SIG-M5 (cell line): ENCODE results near the gene KIDINS220.
A peak's percentile ranks its signal among the peaks of the same experiment; 100 is the strongest.

Experiments
- DNase-seq: peaks from one replicate; lab custom pipeline; 2025; lab: John Stamatoyannopoulos, UW

Gene KIDINS220

DNA sequence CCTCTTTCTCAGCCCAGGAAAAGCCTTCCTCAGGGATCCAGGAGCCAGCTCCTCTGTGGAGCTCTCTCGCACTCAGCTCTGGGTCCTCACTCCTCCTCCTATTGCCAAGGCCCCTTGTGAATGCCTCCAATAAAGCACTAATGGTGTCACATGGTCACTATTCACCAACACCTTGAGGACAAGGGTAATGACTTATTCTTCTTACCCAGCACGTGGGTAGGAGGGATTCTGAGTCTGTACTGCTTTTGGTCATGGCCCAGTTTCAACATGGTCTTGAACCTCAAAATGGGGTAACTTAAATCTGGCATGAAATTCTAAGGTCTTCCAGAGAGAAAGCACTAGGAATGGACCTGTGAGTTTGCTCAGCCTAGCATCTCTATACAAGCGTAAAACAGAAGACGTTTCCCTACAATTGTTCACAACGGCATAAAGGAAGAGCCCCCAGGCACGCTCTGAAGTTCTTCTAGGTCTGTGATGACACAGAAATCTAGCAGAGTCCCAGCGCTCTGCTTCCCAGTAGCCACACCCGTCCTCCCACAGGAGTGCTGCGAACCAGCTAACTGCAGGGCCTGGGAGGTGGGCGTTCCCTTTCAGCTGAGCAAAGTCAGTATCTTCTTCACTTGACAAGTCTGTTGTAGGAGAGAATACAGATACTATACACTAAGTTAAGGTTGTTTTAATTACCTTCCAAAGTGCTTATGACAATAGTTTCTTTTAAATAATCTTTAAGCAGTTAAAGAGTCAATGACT is 14.6 kb upstream of the KIDINS220 start:
- DNase-seq: no peak

DNA sequence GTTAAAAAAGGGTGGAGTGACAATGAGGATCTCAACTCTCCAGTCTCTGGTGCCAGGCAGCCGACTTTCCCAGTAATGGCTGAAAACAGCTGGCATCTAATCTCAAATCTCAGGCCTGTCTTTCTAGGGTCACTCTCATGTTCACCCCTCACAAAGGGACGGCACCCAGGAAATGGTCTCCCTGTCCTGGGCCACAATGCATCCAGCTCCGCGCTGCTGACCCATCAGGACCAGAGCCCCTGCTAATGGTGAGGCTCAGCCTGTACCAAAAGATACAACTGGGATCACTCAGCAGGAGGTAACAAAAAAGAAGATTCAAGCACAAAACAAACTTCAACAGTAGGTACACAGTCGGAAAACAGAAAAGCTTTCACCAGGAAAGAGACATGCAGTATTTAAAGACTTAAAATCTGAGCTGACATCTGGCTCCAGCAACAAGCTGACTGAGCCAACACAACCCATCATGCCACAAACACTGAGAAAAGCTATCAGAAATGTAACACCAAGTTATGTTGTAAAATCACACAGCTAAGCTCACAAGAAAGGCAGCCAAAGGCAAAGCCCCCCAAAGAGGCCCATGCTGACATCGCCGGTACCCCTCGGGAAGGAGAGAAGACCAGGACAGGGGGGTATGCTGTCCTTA is 13.6 kb upstream of the KIDINS220 start:
- no peak for DNase-seq

DNA sequence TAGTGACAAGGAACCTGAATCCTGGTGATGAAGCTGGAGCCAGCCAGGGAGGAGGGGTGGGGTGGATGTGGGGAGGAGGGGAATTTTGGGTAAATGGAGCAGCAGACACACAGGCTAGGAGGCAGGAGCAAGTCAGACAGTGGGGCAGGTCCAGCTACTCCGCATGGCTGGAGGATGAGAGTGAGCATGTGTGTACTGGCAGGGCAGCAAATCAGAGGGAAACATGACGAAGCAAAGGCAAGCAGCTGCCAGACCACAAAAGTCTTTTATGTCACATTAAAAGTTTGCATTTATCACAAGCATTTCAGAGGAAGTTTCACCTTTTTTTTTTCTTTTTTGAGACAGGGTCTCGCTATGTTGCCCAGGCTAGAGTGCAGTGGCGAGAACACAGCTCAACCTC is 11.9 kb upstream of the KIDINS220 start:
- no peak for DNase-seq

DNA sequence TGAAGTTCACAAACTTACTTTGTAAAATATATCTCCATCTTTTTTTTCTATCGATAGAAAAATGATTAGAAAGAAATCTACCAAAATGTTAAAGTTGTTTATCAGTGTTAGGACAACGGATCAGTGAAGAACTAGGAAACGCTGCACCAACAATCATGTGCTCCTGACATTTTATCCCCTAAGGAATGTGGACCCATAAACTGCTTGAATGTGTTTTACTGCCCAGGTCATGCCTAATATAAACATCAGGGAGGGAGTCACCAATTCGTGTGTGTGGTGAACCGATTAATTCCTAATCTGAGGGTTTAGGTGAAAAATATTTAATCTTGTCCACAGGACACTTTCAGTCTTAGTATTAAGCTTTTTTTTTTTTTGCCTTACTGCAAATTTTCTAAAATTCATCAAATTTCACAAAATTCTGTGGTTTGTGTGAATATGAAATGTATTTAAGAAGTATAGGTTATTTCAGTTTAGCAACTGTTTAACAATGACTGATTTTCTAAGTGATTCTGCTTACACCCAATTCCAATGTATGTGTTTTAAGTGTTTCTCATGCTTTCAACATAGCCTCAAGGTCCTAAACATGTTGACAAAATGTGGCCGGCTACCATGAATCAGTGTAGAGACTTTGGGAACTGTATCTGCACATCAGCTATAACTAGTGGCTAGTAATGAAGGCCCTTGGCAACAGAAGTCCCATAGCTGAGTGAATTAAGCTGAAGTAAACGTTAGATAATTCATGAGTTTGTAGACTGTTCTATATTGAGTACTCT is 11.1 kb upstream of the KIDINS220 start:
- DNase-seq: no peak

DNA sequence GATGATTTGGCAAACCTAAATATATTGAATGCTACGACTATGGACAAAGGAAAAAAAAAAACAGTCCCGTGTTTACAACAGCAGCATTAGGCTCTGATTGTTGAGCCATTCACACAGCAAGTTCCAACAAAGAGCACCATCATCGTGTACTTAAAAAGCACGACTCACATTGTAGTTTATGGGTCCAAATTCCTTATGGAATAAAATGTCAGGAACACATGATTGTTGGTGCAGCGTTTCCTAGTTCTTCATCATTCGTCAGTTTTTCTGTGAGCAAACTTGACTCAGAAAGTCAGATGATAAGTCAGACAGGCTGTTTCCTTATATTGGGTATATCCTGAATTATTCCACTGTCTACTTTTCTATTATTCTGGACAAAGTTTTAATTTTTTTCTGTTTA is 10.0 kb upstream of the KIDINS220 start:
- DNase-seq: no peak

DNA sequence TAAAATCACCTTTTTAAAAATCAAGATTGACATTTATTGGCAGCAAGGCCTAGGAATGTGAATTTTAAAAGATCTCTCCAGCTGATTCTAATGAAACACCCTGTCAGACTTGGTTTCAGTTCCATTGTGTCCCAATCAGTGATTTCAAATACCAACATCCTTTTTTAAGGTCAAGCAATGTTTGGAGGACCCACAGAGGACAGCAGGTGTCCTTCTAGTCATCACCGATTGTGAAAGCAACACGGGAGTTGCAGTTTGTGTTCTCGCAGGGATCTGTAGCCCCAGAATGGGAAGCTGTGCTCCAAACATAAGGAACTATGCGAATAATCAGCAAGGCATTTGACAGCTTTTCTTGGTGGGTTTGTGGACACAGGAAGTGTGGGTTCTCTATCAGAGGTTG is 4.5 kb upstream of the KIDINS220 start:
- no peak for DNase-seq

DNA sequence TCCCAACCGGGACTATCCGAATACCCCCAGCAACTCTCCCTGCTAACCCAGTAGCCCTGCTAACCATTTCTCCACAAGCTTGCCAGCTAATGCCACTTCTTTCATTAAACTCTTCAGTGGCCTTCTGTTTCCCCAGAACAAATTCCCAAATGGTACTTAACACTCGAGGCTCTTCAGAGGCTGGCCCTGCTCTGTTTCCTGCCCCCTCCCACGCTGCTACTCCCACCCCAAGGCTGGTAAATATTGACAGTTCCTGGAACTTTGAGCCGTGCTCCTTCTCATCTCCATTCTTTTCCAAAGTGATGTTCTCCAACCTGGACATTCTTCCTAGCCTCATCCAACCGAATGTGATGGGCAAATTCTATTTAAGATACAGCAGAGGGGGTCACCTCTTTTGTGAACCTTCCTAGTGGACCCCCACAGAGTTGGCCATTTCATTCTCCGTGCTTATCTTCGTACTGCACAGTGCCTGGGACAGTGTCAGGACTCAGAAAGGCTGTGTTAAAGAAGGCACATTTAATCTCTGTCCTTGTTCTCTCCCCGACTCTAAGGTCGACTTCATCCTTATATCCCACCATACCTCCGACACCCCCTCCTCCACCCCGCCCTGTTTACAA is 3.2 kb upstream of the KIDINS220 start:
- no peak for DNase-seq

DNA sequence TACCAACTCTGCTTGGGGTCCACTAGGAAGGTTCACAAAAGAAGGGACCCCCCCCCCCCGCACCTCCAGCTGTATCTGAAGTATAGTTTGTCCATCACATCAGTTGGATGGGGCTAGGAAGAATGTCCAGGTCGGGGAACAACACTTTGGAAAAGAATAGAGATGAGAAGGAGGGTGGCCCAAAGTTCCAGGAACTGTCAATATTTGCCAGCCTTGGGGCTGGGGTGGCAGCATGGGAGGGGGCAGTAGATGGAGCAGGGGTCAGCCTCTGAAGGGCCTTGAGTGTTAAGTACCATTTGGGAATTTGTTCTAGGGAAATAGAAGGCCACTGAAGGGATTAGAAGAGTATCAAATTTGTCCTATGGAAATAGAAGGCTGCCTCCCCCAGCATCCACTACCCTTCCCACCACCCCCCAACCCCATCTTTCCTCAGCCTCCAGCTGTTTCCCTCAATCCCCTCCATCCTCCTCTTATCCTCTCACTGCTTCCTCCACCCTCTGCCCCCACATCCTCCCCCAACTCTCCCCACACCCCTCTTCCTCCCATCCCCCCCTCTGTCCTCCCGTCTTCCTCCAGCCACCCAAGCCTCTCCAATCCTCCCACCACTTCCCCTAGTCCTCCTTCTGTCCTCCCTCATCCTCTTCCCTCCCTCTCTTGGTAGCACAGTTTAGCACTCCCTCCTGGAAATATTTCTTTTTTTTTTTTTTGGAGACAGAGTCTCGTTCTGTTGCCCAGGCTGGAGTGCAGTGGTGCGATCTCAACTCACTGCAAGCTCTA is 2.0 kb upstream of the KIDINS220 start:
- DNase-seq: no peak

DNA sequence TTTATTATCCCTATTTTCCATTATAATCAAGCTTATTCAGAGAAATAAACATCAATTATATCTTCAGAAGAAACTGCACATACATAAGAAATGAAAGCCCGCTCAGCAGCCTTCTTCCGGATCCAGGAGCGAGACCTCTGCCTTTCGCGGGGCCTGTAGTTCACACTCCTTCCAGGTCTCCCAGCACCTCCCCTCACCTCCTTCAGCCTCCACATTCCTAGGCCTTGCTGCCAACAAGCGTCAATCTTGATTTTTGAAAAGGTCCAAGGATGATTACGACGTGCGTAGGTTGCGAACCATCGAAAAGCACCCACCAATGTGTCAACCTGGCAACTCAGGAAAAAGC is 355 bp upstream of the KIDINS220 start:
- no peak for DNase-seq

DNA sequence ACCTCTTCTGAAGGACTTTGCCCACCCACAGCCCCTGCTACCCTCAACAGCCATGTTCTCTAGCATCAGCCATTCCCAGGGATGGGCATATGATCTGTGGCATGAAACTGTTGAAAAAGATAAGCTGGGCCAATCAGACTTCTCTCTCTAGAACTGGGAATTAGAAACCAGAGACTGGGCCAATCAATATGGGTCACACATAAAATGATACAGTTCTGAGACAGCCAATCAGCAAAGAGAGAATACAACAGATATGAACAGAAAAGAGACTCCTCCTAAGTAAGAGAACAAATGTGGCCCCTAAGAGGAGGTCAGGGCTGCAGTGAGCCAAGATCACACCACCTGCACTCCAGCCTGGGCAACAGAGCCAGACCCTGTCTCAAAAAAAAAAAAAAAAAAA is 2.1 kb downstream of the KIDINS220 start:
- no peak for DNase-seq

DNA sequence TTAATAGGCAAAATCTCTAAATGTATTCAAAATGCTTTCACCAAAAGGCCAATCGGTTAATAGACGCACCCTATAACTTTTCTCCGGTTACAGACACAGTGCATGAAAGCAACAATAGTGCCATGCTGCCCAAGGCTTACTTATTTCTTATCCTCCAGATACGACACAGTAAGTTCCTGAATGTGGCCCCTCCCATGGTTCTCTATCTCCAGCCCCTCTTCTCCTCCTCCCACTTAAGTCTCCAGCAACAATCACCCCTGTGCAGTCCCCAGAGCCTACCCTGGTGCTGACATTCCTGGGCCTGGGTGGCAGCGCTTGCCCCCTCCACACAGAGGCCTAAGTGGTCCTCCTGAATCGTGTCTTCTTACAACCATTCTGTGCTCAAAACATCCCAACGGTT is 3.6 kb downstream of the KIDINS220 start:
- no peak for DNase-seq

DNA sequence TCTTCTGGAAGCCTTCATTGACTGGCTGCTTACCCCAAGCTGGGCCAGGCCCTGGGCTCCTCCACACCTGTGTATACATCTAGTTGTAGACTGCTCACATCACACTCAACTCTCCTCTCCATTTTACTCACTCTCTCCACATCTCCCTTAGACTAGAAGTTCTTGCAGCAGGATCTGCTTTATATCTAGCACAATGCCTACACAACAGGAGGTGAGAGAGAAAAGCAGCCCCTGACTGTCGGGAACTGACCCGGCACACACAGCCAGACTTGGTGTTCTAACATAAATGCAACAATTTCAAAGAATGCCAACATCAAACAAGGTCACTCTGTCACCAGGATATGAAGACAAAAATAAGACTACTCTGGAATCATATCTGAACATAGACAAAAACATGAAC is 5.9 kb downstream of the KIDINS220 start:
- no peak for DNase-seq

DNA sequence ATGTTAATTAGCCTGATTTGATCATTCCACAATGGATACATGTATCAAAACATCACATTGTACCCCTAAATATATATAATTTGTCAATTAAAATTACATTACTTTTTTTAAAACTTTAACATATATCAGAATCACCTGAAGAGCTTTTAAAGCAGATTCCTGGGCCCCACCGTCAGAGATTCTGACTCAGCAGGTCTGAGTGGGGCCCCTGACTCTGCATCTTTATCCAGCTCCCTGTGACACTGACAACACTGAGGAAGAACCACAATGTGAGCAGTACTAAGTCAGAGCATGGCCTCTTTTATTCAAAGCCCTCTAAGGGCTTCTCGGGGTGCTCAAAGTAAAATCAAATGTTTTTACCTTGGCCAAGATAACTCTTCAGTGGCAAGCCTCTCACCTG is 9.7 kb downstream of the KIDINS220 start:
- DNase-seq: no peak

DNA sequence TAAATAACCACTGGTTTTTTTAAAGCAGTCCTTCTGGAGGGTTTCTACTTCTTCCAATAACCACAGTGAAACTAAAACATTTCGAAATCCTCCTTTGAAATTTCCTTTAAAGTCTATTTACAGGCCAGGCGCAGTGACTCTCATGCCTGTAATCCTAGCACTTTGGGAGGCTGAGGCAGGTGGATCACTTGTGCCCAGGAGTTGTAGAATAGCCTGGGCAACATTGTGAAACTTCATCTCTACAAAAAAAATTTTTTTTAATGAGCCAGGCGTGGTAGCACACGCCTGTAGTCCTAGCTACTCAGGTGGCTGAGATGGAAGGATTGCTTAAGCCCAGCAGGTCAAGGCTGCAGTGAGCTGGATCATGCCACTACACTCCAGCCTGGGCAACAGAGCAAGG is 15.2 kb downstream of the KIDINS220 start:
- DNase-seq: peak; percentile 19

DNA sequence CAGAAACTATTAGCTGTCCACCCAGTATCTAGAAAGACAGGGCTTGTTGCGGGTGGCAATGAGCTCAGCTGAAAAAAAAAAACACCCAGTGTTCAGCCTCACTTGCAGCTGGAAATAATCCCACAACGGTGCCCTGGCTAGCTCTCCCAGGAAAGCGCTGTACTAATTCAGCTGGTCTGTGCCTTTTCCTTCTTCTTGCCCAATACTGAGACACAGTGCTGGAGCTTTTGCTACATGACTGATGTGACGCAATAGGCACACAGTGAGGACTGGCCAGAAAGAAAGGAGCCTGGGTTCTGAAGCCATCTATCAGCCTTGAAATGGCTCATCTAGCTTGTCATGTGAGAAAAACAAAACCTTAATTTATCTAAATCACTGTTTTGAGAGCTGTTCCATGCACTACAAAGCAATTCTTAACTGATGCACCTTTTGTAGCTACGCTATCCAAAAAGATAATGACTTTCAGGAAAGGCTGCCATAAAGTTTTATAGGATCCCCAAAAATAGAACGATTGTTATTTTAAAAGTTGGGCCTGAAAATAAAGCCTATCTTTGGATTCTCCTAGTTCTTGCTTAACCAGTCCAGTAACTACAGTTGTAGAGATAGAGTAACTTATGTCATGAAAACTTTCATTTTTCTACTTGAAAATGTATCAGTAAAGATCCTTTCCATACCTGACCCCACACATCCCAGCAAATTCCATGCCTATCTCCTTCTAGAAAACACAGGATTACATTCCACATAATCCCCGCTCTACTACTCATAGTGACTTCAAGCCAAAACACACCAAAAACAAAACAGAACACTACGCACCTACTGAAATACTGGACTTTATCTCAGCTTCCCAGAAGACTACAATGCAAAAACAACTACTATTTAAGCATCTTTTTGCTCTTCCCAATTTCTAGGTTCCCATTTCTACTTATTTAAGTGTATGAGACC is 15.9 kb downstream of the KIDINS220 start:
- no peak for DNase-seq

DNA sequence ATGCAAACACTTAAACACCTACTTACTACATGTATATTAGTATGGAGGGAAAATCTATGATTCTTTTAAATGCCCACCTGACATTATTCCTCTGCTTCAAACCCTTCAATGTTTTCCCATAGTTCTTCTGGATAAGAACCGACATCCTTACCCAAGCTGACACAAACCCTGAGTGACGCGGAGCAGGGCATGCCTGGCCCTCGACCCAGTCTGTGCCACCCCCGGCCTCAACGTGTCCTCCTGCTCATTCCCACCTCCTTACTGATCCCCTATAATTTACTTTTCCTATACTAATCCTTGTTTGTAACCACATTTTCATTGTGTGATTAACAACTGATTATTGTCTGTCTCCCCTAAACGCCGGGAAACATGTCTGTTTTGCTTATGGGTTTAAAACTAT is 17.5 kb downstream of the KIDINS220 start:
- no peak for DNase-seq

DNA sequence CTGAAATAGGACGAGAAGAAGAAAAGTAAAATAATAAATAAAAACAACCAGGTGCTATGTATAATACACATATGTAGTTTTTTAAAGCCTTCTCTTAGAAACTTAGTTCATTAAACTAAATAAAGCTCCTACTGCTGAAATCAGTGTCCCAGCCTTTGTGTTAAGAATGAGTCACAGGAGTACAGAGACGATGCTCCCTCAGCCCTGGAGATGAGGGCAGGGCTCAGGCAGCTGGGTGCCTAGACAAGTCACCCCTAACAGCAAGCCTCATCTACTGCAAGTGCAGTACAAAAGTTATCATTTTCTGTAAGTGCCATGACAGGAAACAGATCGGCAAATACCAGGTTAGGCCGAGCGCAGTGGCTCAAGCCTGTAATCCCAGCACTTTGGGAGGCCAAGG is 18.2 kb downstream of the KIDINS220 start:
- no peak for DNase-seq

DNA sequence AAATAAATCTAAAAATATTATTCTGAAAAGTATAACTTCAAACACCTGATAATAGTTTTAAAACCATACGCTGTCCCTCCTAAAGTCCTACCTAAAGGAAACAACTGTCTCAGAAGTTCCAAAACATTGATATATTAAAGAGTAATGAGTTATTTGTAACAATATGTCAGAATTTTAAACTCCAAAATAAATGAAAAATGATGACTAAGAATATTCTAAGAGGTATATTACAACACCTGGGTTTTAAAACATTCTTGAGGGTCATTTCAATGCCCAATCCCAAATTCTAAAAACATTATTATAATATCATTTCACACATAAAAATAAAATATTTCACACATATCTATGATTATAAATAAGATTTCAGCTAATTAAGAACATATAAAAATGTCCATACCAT is 20.2 kb downstream of the KIDINS220 start:
- DNase-seq: no peak

DNA sequence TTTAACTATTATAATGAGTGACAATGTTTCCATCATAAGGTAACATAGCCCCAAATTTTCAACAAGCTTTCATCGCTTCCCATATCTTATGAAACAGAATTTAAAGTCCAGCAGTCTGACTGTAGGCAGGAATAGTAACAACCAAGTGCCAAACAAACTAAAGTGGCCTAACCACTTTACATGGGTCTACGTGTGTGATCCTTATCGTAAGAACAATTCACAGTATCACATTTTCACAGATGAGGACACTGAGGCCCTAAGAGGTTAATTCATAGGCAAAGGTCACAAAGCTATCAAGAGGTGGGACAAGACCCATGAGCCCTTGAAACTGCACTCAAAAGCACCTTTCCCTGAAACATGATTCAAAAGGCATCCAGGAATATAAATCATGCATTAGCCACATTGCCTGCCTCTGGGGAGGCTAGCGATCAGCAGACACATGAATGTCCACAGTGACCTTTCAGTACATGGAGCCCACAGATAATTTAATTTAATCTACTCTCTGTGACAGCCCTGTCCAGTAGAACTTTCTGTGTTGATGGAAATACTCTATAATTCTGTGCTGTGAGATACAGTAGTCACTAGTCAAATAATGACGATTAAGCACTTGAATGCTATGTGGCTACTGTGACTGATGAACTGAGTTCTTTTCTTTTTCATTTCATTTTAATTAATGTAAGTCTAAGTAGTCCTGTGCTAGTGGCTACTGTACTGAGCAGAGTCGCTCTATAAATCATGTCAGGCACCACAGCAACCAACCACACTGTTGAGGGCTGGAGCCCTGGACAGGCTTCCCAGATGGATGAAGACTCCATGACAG is 30.3 kb downstream of the KIDINS220 start:
- no peak for DNase-seq
